SK-N-SH treated with all-trans-retinoic acid at 6 μM for 48 hours (cell line): Measurements from ENCODE around the gene LIMCH1.
"Not testable (repeated sequence)": the region's sequence is repeated elsewhere in the genome, so short reads cannot be mapped to it uniquely, and the experiment has no call there.

Experiments
- ATAC-seq: fragments of 200-7000 bp; cut with Tn5 transposase; 3 replicates; pipeline ENCODE4 v1.9.1; 2020; ENCODE audit warnings: mild to moderate bottlenecking, moderate library complexity
- ARNTL ChIP-seq: fragments of 450-650 bp; formaldehyde crosslinking; IDR thresholded peaks from 2 replicates; pipeline ENCODE4 v1.5.0; 2020; ENCODE audit warnings: low read depth, mild to moderate bottlenecking, moderate library complexity, borderline replicate concordance
- BACH2 ChIP-seq: fragments of 250-450 bp; sonication (Bioruptor Pico); IDR thresholded peaks from 2 replicates; pipeline ENCODE4 v1.9.0; 2021; ENCODE audit warnings: mild to moderate bottlenecking, borderline replicate concordance
- CSDC2 ChIP-seq: fragments of 250-450 bp; sonication (Bioruptor Pico); IDR thresholded peaks from 2 replicates; pipeline ENCODE4 v1.5.0; 2020; ENCODE audit warnings: mild to moderate bottlenecking, moderate library complexity
- GLIS3 ChIP-seq: fragments of 250-450 bp; sonication (Bioruptor Pico); IDR thresholded peaks from 2 replicates; pipeline ENCODE4 v1.5.0; 2020; ENCODE audit warnings: mild to moderate bottlenecking, moderate library complexity
- ISL1 ChIP-seq: fragments of 250-450 bp; sonication (Bioruptor Pico); IDR thresholded peaks from 2 replicates; pipeline ENCODE4 v2.1.2; 2022; ENCODE audit warnings: mild to moderate bottlenecking, moderate library complexity
- OSR1 ChIP-seq: fragments of 250-450 bp; sonication (Bioruptor Pico); IDR thresholded peaks from 2 replicates; pipeline ENCODE4 v1.8.0; 2022; ENCODE audit warnings: moderate library complexity, mild to moderate bottlenecking, inconsistent platforms
- PPARA ChIP-seq: fragments of 250-450 bp; sonication (Bioruptor Pico); IDR thresholded peaks from 2 replicates; pipeline ENCODE4 v1.5.0; 2020; ENCODE audit warnings: mild to moderate bottlenecking, borderline replicate concordance
- RARB ChIP-seq: fragments of 250-450 bp; sonication (Bioruptor Pico); IDR thresholded peaks from 2 replicates; pipeline ENCODE4 v1.8.0; 2021; ENCODE audit warnings: mild to moderate bottlenecking, moderate library complexity
- SNAI2 ChIP-seq: fragments of 250-450 bp; sonication (Bioruptor Pico); IDR thresholded peaks from 2 replicates; pipeline ENCODE4 v1.5.0; 2020; ENCODE audit warnings: mild to moderate bottlenecking, moderate library complexity
- TCF4 ChIP-seq: fragments of 250-450 bp; sonication (Bioruptor Pico); IDR thresholded peaks from 2 replicates; pipeline ENCODE4 v1.8.0; 2021; ENCODE audit warnings: mild to moderate bottlenecking, moderate library complexity, borderline replicate concordance
- TOX ChIP-seq: fragments of 250-450 bp; sonication (Bioruptor Pico); IDR thresholded peaks from 2 replicates; pipeline ENCODE4 v1.8.0; 2021; ENCODE audit warnings: mild to moderate bottlenecking, moderate library complexity, borderline replicate concordance
- ZC3H10 ChIP-seq: fragments of 250-450 bp; sonication (Bioruptor Pico); IDR thresholded peaks from 2 replicates; pipeline ENCODE4 v1.5.1; 2021; ENCODE audit warnings: mild to moderate bottlenecking, moderate library complexity
- ZFP3 ChIP-seq: fragments of 250-450 bp; sonication (Bioruptor Pico); IDR thresholded peaks from 2 replicates; pipeline ENCODE4 v1.5.0; 2020; ENCODE audit warnings: mild to moderate bottlenecking, moderate library complexity
- ZFP30 ChIP-seq: fragments of 450-650 bp; formaldehyde crosslinking; IDR thresholded peaks from 2 replicates; pipeline ENCODE4 v1.5.0; 2022; ENCODE audit warnings: mild to moderate bottlenecking, moderate library complexity
- ZNF565 ChIP-seq: fragments of 450-650 bp; formaldehyde crosslinking; conservative IDR thresholded peaks from 2 replicates; pipeline ENCODE4 v1.5.0; 2020; ENCODE audit warnings: low read depth, mild to moderate bottlenecking, moderate library complexity
- ZNF70 ChIP-seq: fragments of 450-650 bp; formaldehyde crosslinking; IDR thresholded peaks from 2 replicates; pipeline ENCODE4 v1.5.0; 2020; ENCODE audit warnings: mild to moderate bottlenecking, moderate library complexity
- ZNF8 ChIP-seq: fragments of 450-650 bp; formaldehyde crosslinking; IDR thresholded peaks from 2 replicates; pipeline ENCODE4 v1.5.0; 2020; ENCODE audit warnings: mild to moderate bottlenecking, moderate library complexity
- TF ChIP-seq, protein P1 (sequence below): fragments of 250-450 bp; sonication (Bioruptor Pico); IDR thresholded peaks from 2 replicates; pipeline ENCODE4 v1.5.0; 2020; ENCODE audit warnings: mild to moderate bottlenecking, moderate library complexity
- TF ChIP-seq, protein P2 (sequence below): fragments of 250-450 bp; sonication (Bioruptor Pico); IDR thresholded peaks from 2 replicates; pipeline ENCODE4 v1.8.0; 2020; ENCODE audit warnings: mild to moderate bottlenecking, moderate library complexity, borderline replicate concordance
- TF ChIP-seq, protein P3 (sequence below): fragments of 250-450 bp; sonication (Bioruptor Pico); IDR thresholded peaks from 2 replicates; pipeline ENCODE4 v1.8.0; 2021; ENCODE audit warnings: low read depth, mild to moderate bottlenecking, moderate library complexity, borderline replicate concordance

Gene LIMCH1

DNA sequence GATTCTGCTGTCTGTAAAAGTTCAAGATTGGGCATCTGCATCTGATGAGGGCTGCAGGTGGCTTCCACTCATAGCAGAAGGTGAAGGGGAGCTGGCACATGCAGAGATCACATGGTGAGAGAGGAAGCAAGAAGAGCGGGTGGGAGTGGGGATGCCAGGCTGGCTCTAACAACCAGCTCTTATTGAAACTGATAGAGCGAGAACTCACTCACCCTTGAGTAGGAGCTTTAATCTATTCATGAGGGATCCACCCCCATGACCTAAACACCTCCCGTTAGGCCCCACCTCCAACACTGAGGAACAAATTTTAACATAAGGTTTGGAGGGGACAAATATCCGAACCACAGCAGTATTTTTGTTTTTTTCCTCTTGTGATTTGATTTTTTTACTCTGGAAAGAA is 164.8 kb downstream of the LIMCH1 start:
- TF ChIP-seq GLIS3 (CRISPR knock-in tag) (no peak), OSR1 (CRISPR knock-in tag) (no peak), ZFP30 (CRISPR knock-in tag) (no peak), RARB (CRISPR knock-in tag) (no peak), PPARA (no peak), ZC3H10 (CRISPR knock-in tag) (no peak), ISL1 (CRISPR knock-in tag) (no peak)
- ATAC-seq: no peak

DNA sequence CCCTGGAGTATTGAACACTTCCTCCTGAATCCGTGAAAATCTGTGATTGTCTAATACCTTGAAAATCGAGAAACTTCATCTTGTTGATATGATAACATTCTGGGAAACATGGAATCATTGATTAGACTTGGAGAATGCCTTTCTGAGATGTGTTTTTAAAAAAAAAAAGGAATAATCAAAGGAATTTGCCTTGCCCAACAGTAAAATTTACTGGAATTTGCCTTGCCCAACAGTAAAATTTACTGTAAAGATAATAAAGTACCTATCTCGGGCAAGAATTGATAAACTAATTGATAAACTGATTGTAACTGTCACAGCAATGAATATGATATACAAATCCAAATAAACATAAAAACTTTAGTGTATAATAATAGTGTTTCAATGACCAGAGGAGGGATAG is 165.8 kb downstream of the LIMCH1 start:
- no peak for ATAC-seq
- TF ChIP-seq SNAI2 (CRISPR knock-in tag): no peak
- no peak for TF ChIP-seq ZNF70 (CRISPR knock-in tag)
- TF ChIP-seq, protein P1, sequence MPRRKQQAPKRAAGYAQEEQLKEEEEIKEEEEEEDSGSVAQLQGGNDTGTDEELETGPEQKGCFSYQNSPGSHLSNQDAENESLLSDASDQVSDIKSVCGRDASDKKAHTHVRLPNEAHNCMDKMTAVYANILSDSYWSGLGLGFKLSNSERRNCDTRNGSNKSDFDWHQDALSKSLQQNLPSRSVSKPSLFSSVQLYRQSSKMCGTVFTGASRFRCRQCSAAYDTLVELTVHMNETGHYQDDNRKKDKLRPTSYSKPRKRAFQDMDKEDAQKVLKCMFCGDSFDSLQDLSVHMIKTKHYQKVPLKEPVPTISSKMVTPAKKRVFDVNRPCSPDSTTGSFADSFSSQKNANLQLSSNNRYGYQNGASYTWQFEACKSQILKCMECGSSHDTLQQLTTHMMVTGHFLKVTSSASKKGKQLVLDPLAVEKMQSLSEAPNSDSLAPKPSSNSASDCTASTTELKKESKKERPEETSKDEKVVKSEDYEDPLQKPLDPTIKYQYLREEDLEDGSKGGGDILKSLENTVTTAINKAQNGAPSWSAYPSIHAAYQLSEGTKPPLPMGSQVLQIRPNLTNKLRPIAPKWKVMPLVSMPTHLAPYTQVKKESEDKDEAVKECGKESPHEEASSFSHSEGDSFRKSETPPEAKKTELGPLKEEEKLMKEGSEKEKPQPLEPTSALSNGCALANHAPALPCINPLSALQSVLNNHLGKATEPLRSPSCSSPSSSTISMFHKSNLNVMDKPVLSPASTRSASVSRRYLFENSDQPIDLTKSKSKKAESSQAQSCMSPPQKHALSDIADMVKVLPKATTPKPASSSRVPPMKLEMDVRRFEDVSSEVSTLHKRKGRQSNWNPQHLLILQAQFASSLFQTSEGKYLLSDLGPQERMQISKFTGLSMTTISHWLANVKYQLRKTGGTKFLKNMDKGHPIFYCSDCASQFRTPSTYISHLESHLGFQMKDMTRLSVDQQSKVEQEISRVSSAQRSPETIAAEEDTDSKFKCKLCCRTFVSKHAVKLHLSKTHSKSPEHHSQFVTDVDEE: no peak
- no peak for TF ChIP-seq ISL1 (CRISPR knock-in tag)
- TF ChIP-seq ZNF8 (CRISPR knock-in tag): no peak
- TF ChIP-seq ZNF565 (CRISPR knock-in tag): no peak
- no peak for TF ChIP-seq OSR1 (CRISPR knock-in tag)
- TF ChIP-seq, protein P2, sequence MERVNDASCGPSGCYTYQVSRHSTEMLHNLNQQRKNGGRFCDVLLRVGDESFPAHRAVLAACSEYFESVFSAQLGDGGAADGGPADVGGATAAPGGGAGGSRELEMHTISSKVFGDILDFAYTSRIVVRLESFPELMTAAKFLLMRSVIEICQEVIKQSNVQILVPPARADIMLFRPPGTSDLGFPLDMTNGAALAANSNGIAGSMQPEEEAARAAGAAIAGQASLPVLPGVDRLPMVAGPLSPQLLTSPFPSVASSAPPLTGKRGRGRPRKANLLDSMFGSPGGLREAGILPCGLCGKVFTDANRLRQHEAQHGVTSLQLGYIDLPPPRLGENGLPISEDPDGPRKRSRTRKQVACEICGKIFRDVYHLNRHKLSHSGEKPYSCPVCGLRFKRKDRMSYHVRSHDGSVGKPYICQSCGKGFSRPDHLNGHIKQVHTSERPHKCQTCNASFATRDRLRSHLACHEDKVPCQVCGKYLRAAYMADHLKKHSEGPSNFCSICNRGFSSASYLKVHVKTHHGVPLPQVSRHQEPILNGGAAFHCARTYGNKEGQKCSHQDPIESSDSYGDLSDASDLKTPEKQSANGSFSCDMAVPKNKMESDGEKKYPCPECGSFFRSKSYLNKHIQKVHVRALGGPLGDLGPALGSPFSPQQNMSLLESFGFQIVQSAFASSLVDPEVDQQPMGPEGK (CRISPR knock-in tag): no peak
- no peak for TF ChIP-seq ZFP3
- TF ChIP-seq ZFP30 (CRISPR knock-in tag): no peak
- TF ChIP-seq PPARA: no peak
- TF ChIP-seq CSDC2 (CRISPR knock-in tag): no peak
- no peak for TF ChIP-seq RARB (CRISPR knock-in tag)
- no peak for TF ChIP-seq BACH2
- TF ChIP-seq TCF4 (CRISPR knock-in tag): no peak
- no peak for TF ChIP-seq ZC3H10 (CRISPR knock-in tag)

DNA sequence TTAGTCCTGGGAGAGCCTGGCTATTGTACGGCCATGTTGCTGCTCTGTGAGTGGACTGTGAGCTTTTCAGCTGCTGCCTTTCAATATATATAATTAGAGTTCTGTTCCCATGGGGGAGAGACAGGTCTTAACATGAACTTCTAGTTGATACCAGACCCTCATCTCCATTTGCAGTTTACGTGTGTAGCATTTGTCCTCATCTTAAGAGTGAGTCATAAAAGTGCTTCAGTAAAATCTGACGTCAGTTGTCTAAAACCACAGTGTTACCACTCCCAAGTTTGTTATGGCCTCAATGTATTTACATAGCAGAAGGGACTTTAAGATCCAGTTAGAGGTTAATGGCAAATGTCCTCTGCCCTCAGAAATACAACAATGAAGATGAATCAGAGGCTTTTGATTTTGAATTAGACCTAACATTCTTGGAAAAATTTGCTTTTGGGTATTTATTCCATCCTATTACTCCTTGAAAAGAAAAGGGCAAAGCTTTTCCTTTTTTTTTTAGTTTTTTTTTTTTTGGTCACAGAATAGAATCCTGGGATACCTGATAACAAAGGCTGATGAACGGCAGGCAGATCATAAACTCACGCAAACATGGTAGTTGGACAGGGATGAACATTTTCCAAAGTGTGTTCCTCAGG is 172.0 kb downstream of the LIMCH1 start:
- ATAC-seq: no peak
- TF ChIP-seq GLIS3 (CRISPR knock-in tag): no peak
- no peak for TF ChIP-seq TOX (CRISPR knock-in tag)
- TF ChIP-seq SNAI2 (CRISPR knock-in tag): no peak
- TF ChIP-seq, protein P3, sequence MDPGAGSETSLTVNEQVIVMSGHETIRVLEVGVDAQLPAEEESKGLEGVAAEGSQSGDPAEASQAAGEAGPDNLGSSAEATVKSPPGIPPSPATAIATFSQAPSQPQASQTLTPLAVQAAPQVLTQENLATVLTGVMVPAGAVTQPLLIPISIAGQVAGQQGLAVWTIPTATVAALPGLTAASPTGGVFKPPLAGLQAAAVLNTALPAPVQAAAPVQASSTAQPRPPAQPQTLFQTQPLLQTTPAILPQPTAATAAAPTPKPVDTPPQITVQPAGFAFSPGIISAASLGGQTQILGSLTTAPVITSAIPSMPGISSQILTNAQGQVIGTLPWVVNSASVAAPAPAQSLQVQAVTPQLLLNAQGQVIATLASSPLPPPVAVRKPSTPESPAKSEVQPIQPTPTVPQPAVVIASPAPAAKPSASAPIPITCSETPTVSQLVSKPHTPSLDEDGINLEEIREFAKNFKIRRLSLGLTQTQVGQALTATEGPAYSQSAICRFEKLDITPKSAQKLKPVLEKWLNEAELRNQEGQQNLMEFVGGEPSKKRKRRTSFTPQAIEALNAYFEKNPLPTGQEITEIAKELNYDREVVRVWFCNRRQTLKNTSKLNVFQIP: no peak
- TF ChIP-seq ARNTL (CRISPR knock-in tag): no peak

DNA sequence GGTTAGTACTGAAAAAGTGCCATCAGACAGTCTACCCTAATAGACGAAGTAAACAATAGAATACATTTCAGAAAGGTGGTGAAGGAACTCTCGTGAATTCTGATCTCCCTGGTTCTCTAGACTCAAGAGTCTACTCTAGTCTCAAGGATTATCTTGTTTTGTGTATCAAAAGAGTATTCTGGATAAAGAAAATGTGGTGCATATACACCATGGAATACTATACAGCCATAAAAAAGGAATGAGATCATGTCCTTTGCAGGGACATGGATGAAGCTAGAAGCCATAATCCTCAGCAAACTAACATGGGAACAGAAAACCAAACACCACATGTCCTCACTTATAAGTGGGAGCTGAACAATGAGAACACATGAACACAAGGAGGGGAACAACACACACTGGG is 173.7 kb downstream of the LIMCH1 start:
- ATAC-seq: not testable (repeated sequence)

DNA sequence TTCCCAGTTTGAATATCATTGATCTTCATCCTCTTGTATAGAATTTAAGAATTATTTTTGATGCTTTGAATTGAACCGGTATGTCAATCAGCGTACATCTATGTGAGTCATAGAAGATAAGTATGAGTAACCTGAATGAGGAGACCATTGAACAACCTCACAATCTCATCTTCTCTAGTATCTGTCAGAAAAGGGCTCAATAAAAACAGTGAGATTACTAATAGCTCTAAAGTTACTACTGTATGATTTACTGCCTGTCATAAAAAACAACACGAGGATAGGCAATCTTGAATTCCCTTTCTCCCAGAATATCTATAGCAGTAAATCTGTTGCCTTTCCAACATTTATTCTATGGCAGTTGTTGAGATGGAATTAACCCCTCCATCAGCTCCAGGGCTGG is 174.5 kb downstream of the LIMCH1 start:
- no peak for ATAC-seq
- TF ChIP-seq OSR1 (CRISPR knock-in tag) (no peak), PPARA (no peak), ZNF70 (CRISPR knock-in tag) (no peak), ZFP3 (no peak), TCF4 (CRISPR knock-in tag) (no peak), ZFP30 (CRISPR knock-in tag) (no peak), ZNF8 (CRISPR knock-in tag) (no peak), GLIS3 (CRISPR knock-in tag) (no peak)
- TF ChIP-seq, protein P3: no peak
- TF ChIP-seq, protein P1: no peak
